Keratinocyte (primary cell): ENCODE data around the gene IDI1.

Experiments
- EZH2 ChIP-seq: IDR thresholded peaks from one replicate; pipeline ENCODE4 v1.6.1; 2012; ENCODE audit warnings: inconsistent platforms, mild to moderate bottlenecking, low read length, moderate library complexity
- TF ChIP-seq, protein P1 (sequence below), 3 experiments: IDR thresholded peaks in 1 of 3; conservative IDR thresholded peaks in 1 of 3; optimal IDR thresholded peaks in 1 of 3; 2 replicates in 2 of 3; 3 replicates in 1 of 3; pipeline versions ENCODE3 to v1.5.1; 2011; ENCODE audit warnings: low read length in 3 of 3, mild to moderate bottlenecking in 3 of 3, moderate library complexity in 2 of 3, control low read depth in 1 of 3, inconsistent platforms in 1 of 3; ENCODE audit not compliant: insufficient read depth in 2 of 3; ENCODE audit errors: extremely low read depth in 1 of 3

DNA sequence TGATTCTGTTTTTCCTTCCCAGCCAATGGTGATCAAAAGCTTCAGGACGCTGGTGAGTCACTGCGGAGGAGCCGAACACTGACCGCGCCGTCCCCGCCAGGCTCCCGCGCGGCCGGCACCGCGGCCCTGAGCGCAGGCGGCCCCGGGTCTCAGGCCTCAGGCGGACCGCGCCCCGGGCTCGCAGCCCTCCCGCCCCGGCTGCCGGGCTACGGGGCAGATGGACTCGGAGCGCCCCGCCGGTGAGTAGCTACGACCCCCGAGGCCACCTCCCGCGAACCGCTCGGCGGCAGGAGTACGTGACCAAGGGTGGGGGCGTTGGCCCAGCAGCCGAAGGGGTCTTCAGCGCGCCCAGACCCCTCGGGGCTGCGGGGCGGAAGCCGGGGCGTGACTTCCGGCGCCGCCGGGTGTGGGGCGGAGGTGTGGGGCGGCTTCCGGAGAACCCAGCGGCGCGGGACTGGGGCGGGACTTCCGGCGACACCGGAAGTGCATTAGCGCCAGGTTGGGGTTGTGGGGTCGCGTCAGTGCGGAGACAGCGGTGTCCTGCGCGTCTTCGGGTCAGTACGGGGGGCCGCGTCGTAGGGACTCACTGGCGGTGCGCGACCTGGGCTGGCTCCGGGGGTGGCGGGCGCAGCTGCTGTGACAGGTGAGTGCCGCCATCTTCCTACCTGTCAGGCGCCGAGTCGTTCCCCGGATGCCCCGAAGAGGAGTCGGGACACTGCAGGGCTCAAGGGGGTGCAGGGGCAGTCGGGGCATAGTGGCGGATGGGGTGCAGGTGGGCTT lies 7.6 kb upstream of the IDI1 start, which contains the start of gene WDR37:
- TF ChIP-seq, protein P1, sequence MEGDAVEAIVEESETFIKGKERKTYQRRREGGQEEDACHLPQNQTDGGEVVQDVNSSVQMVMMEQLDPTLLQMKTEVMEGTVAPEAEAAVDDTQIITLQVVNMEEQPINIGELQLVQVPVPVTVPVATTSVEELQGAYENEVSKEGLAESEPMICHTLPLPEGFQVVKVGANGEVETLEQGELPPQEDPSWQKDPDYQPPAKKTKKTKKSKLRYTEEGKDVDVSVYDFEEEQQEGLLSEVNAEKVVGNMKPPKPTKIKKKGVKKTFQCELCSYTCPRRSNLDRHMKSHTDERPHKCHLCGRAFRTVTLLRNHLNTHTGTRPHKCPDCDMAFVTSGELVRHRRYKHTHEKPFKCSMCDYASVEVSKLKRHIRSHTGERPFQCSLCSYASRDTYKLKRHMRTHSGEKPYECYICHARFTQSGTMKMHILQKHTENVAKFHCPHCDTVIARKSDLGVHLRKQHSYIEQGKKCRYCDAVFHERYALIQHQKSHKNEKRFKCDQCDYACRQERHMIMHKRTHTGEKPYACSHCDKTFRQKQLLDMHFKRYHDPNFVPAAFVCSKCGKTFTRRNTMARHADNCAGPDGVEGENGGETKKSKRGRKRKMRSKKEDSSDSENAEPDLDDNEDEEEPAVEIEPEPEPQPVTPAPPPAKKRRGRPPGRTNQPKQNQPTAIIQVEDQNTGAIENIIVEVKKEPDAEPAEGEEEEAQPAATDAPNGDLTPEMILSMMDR (optimal IDR thresholded peaks at IDR 0.05 in 1 of 3, IDR thresholded peaks at IDR 0.05 in 1 of 3, conservative IDR thresholded peaks at IDR 0.05 in 1 of 3; ENCODE audit: extremely low read depth in 1 of 3, insufficient read depth in 2 of 3, low read length in 3 of 3) = no peak
- TF ChIP-seq EZH2 = no peak
